Measurements from ENCODE around the gene COMT. TPM values are rescaled to one million over a fixed set of nuclear protein-coding genes. Genes with fewer than 3 reads are reported as not detected.

The COMT gene
- total RNA-seq, 1 experiment from 2014 or later: 109 TPM

DNA sequence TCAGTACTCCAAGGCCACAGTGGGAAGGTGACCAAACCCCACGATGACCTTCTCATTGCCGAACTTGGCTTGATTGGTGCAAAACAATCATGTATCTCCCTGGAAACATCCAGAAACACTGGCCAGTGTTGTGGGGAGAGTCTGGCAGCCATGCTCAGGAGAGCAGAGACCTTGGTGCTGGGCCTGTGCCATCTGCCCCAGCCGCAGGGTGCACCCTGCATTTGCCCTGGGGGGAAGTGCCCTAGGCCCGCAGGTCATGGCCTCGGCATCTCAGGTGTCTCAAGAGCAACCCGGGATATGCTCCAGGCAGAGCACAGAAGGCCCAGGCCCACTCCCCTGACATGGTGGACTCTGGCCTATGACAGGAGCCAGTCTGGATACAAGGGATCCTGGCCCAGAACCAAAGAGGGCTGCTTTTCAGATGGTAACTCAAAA is 51.4 kb downstream of the COMT start:
- no peaks in the 10 kb centered on the region for H3K79me2 ChIP-seq (ENCODE audit: insufficient read depth, low read length)
- intact Hi-C loops (cut with micrococcal nuclease): no loop called here
- DNase-seq (ENCODE audit: low read depth, low spot score): no peak
- no peak overlapping the region for H3K4me2 ChIP-seq (ENCODE audit: low read length)
- BruUV-seq (replicated peaks): no TSS peak
- H3K4me3 ChIP-seq (replicated peaks in 1 of 2; ENCODE audit: low read depth in 1 of 2, low read length in 2 of 2): no peak overlapping the region
- no peaks in the 10 kb centered on the region for H4K20me1 ChIP-seq (ENCODE audit: insufficient read depth)
- ChIA-PET RAD21 (ENCODE audit: low non-redundant PET in 1 of 2, low total read pairs in 2 of 2, uncharacterized antibody in 2 of 2, unreplicated experiment in 2 of 2) (no interaction called here), CTCF (no interaction called here), POLR2A (no interaction called here)
- no peaks in the 10 kb centered on the region for H3K4me1 ChIP-seq (ENCODE audit: control insufficient read depth in 1 of 2, insufficient read depth in 2 of 2, low read length in 2 of 2)
- no peak overlapping the region for H2AFZ ChIP-seq (ENCODE audit: low read depth, low read length, poor library complexity, severe bottlenecking)
- H3K36me3 ChIP-seq (ENCODE audit: control insufficient read depth in 1 of 2, insufficient read depth in 2 of 2, low read length in 2 of 2): no peaks in the 10 kb centered on the region
- no peak for ATAC-seq
- no peak for TF ChIP-seq EZH2 (IDR thresholded peaks at IDR 0.05)
- no peak for TF ChIP-seq ELF1 (IDR thresholded peaks at IDR 0.05; ENCODE audit: borderline replicate concordance, low read depth)
- TF ChIP-seq, protein P1, sequence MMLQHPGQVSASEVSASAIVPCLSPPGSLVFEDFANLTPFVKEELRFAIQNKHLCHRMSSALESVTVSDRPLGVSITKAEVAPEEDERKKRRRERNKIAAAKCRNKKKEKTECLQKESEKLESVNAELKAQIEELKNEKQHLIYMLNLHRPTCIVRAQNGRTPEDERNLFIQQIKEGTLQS (IDR thresholded peaks at IDR 0.05): no peak
- no peak for TF ChIP-seq ZNF274 (IDR thresholded peaks at IDR 0.05; ENCODE audit: low read depth, low read length)
- no peak for TF ChIP-seq JUND (IDR thresholded peaks at IDR 0.05)
- H3K9me3 ChIP-seq (ENCODE audit: control insufficient read depth in 1 of 2, insufficient read depth in 1 of 2, low read depth in 1 of 2, low read length in 2 of 2): no peaks in the 10 kb centered on the region
- no peak overlapping the region for H3K9ac ChIP-seq (ENCODE audit: low read length)
- no peak overlapping the region for H3K27ac ChIP-seq (ENCODE audit: low read depth, low read length)
- H3K27me3 ChIP-seq (ENCODE audit: insufficient read depth, low read length): no peaks in the 10 kb centered on the region
- H3K9me2 ChIP-seq (ENCODE audit: insufficient read depth): no peaks in the 10 kb centered on the region

- no TSS peak for BruUV-seq (replicated peaks)
- Histone ChIP-seq H3K27me3 (ENCODE audit: insufficient read depth, low read length) (no peaks in the 10 kb centered on the region), H3K4me2 (ENCODE audit: low read length) (no peak overlapping the region), H4K20me1 (ENCODE audit: insufficient read depth) (no peaks in the 10 kb centered on the region), H3K36me3 (ENCODE audit: control insufficient read depth in 1 of 2, insufficient read depth in 2 of 2, low read length in 2 of 2) (no peaks in the 10 kb centered on the region), H3K79me2 (ENCODE audit: insufficient read depth, low read length) (no peaks in the 10 kb centered on the region), H3K4me3 (replicated peaks in 1 of 2; ENCODE audit: low read depth in 1 of 2, low read length in 2 of 2) (no peak overlapping the region), H3K9me2 (ENCODE audit: insufficient read depth) (no peaks in the 10 kb centered on the region), H3K4me1 (ENCODE audit: control insufficient read depth in 1 of 2, insufficient read depth in 2 of 2, low read length in 2 of 2) (no peaks in the 10 kb centered on the region; a peak in 1 of 4 replicates), H2AFZ (ENCODE audit: low read depth, low read length, poor library complexity, severe bottlenecking) (no peak overlapping the region), H3K9me3 (ENCODE audit: control insufficient read depth in 1 of 2, insufficient read depth in 1 of 2, low read depth in 1 of 2, low read length in 2 of 2) (no peaks in the 10 kb centered on the region), H3K9ac (ENCODE audit: low read length) (no peak overlapping the region), H3K27ac (ENCODE audit: low read depth, low read length) (no peak overlapping the region)
- ATAC-seq (no peak), DNase-seq (ENCODE audit: low read depth, low spot score) (no peak)
- intact Hi-C loops (cut with micrococcal nuclease): no loop called here
- TF ChIP-seq SRF (IDR thresholded peaks at IDR 0.05; ENCODE audit: low read depth): no peak
- TF ChIP-seq ELF1 (IDR thresholded peaks at IDR 0.05; ENCODE audit: borderline replicate concordance, low read depth): no peak
- no peak for TF ChIP-seq MAX (IDR thresholded peaks at IDR 0.05)
- TF ChIP-seq EZH2 (IDR thresholded peaks at IDR 0.05): no peak
- no peak for TF ChIP-seq CBX3 (IDR thresholded peaks at IDR 0.05; ENCODE audit: low read depth)
- no peak for TF ChIP-seq ZNF274 (IDR thresholded peaks at IDR 0.05; ENCODE audit: low read depth, low read length)
- CTCF ChIA-PET: no interaction called here
- RAD21 ChIA-PET (ENCODE audit: low non-redundant PET in 1 of 2, low total read pairs in 2 of 2, uncharacterized antibody in 2 of 2, unreplicated experiment in 2 of 2): no interaction called here
- POLR2A ChIA-PET: no interaction called here
These were observed 52.4 kb downstream of the COMT start for GRCh38 chr22:19993926-19994325.
